ENCODE measurements around the gene TTC21A. TPM values are rescaled to one million over a fixed set of nuclear protein-coding genes. Genes with fewer than 3 reads are reported as not detected.

The TTC21A gene
- total and polyA plus RNA-seq, 2 of the 13 experiments (the other 11 are each of a cell fraction or from before 2014, with no cell fraction given) = 0.31 to 1.5 TPM

DNA sequence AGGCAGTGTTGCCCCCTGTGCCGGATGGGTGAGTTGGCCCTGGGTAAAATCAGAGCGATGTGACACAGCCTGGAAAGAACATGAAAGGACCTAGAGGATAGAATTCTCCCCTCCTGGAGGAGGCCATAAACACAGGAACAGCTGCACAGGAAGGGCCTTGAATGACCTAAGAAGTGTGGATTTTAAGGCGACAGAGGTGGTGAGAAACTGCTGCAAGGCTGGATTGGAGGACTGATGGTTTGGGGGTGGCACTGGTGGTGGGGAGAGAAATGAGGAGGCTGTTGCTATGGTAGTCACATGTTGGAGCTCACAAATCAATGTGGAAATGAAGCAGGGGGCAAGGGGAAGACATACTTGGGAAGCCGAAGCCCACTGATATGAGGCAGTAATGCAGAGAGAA is 71.1 kb downstream of the TTC21A start (continued):
- no peak for TF ChIP-seq SNAI1 (CRISPR knock-in tag; IDR thresholded peaks at IDR 0.05; ENCODE audit: borderline replicate concordance)
- TF ChIP-seq SMARCC2 (IDR thresholded peaks at IDR 0.05) = no peak
- no peak for TF ChIP-seq SYNCRIP (IDR thresholded peaks at IDR 0.05; ENCODE audit: insufficient read depth, low read depth, low read length)
- no peak for TF ChIP-seq NFKB2 (CRISPR knock-in tag; IDR thresholded peaks at IDR 0.05; ENCODE audit: borderline replicate concordance)
- no peak for TF ChIP-seq HMGXB3 (CRISPR knock-in tag; IDR thresholded peaks at IDR 0.05; ENCODE audit: borderline replicate concordance)
- TF ChIP-seq ATM (IDR thresholded peaks at IDR 0.05; ENCODE audit: borderline replicate concordance) = no peak
- no peak for TF ChIP-seq ZNF362 (CRISPR knock-in tag; IDR thresholded peaks at IDR 0.05; ENCODE audit: borderline replicate concordance)
- TF ChIP-seq ZNF24 (IDR thresholded peaks at IDR 0.05) = no peak
- TF ChIP-seq E2F5 (CRISPR knock-in tag; conservative IDR thresholded peaks at IDR 0.05) = no peak

Measured in HepG2 (cell line).